ENCODE measurements around the gene SRRM1. TPM values are rescaled to one million over a fixed set of nuclear protein-coding genes. Genes with fewer than 3 reads are reported as not detected.
"Not testable (repeated sequence)": the region's sequence is repeated elsewhere in the genome, so short reads cannot be mapped to it uniquely, and the experiment has no call there.

The SRRM1 gene
- polyA plus RNA-seq, 3 donors: 55.9 to 106 (median 75.9) TPM

DNA sequence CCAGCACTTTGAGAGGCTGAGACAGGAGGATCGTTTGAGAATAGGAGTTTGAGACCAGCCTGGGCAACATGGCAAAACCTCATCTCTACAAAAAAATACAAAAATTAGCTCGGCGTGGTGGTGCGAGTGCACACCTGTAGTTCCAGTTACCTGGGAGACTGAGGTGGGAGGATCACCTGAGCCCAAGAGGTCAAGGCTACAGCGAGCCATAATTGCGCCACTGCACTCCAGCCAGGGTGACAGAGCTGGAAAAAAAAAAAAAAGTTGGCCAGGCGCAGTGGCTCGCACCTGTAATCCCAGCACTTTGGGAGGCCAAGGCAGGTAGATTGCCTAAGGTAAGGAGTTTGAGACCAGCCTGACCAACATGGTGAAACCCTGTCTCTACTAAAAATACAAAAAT lies 55.2 kb downstream of the SRRM1 start:
- H3K36me3 Mint-ChIP-seq; H4K20me1 ChIP-seq (ENCODE audit: insufficient read depth, low read length); H3K4me2 ChIP-seq (replicated peaks; ENCODE audit: extremely low read depth, low read length, poor library complexity, severe bottlenecking); H2AFZ ChIP-seq (ENCODE audit: insufficient read depth, low read depth, low read length, poor library complexity, severe bottlenecking); H3K9ac ChIP-seq (ENCODE audit: insufficient read depth, low read length, poor library complexity, severe bottlenecking); DNase-seq; H3K27ac ChIP-seq (ENCODE audit: low read depth in 1 of 2, low read length in 2 of 2); H3K4me3 ChIP-seq (replicated peaks in 1 of 3; ENCODE audit: low read depth in 2 of 3, low read length in 3 of 3); H3K27me3 ChIP-seq (ENCODE audit: control insufficient read depth in 2 of 2, insufficient read depth in 2 of 2, low read length in 2 of 2); H3K36me3 ChIP-seq (replicated peaks in 1 of 2; ENCODE audit: control insufficient read depth in 1 of 2, insufficient read depth in 2 of 2, low read length in 2 of 2); H3K9me3 Mint-ChIP-seq; H3K27ac Mint-ChIP-seq; H3K9me3 ChIP-seq (replicated peaks in 1 of 2; ENCODE audit: control insufficient read depth in 1 of 2, insufficient read depth in 1 of 2, low read length in 2 of 2); H3K79me2 ChIP-seq (ENCODE audit: insufficient read depth, low read length); H3K4me3 Mint-ChIP-seq; intact Hi-C loops (cut with micrococcal nuclease); H3K27me3 Mint-ChIP-seq (ENCODE audit: low read depth in 3 of 3): not testable (repeated sequence)
- H3K4me1 Mint-ChIP-seq: peaks cover 31% of the 10 kb centered on the region
- WGBS (ENCODE audit: insufficient coverage): 80% methylated on average over 1 of the region's 8 CpGs
- peaks cover 30 to 32% of the 10 kb centered on the region in 2 donors for H3K4me1 ChIP-seq (ENCODE audit: control insufficient read depth in 1 of 2, insufficient read depth in 2 of 2, low read length in 2 of 2)

DNA sequence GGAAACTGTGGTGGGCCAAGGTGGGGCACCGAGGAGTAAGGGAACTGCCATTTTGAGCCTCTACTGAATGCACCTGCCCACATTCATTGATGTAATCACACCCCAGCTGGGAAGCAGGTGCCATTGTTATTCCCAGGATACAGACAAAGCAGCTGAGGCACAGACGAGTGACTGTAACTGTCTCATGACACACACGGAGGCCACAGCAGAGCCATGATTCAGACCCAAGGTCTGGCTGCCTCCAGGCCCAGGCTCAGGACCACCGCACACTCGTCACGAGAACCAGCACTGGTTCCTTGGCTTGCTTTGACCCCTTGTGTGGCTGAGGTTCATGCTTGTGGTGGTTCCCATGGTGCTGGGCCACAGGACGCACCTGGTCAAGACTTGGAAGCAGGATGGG lies 56.5 kb downstream of the SRRM1 start:
- peaks cover 0 to 9% (median 6%) of the 10 kb centered on the region in 7 donors for H3K9me3 Mint-ChIP-seq
- no peak overlapping the region for H3K4me3 ChIP-seq (replicated peaks in 1 of 3; ENCODE audit: low read depth in 2 of 3, low read length in 3 of 3)
- H3K27me3 Mint-ChIP-seq (ENCODE audit: low read depth in 3 of 3): peaks cover 0 to 2% (median 0%) of the 10 kb centered on the region in 3 donors
- H3K36me3 Mint-ChIP-seq: peaks cover 0 to 2% of the 10 kb centered on the region in 2 donors
- H3K36me3 ChIP-seq (replicated peaks in 1 of 2; ENCODE audit: control insufficient read depth in 1 of 2, insufficient read depth in 2 of 2, low read length in 2 of 2): no peaks in the 10 kb centered on the region
- H3K27me3 ChIP-seq (ENCODE audit: control insufficient read depth in 2 of 2, insufficient read depth in 2 of 2, low read length in 2 of 2): no peaks in the 10 kb centered on the region
- H3K4me3 Mint-ChIP-seq: no peak overlapping the region
- no peak overlapping the region for H3K4me2 ChIP-seq (replicated peaks; ENCODE audit: extremely low read depth, low read length, poor library complexity, severe bottlenecking)
- DNase-seq: no peak
- intact Hi-C loops (cut with micrococcal nuclease): no loop called here
- H3K9me3 ChIP-seq (replicated peaks in 1 of 2; ENCODE audit: control insufficient read depth in 1 of 2, insufficient read depth in 1 of 2, low read length in 2 of 2): no peaks in the 10 kb centered on the region
- no peaks in the 10 kb centered on the region for H3K79me2 ChIP-seq (ENCODE audit: insufficient read depth, low read length)
- 87% methylated on average over 5 of the region's 7 CpGs for WGBS (ENCODE audit: insufficient coverage)
- peaks cover 19 to 20% of the 10 kb centered on the region in 2 donors for H3K4me1 ChIP-seq (ENCODE audit: control insufficient read depth in 1 of 2, insufficient read depth in 2 of 2, low read length in 2 of 2)
- TF ChIP-seq, protein P1, sequence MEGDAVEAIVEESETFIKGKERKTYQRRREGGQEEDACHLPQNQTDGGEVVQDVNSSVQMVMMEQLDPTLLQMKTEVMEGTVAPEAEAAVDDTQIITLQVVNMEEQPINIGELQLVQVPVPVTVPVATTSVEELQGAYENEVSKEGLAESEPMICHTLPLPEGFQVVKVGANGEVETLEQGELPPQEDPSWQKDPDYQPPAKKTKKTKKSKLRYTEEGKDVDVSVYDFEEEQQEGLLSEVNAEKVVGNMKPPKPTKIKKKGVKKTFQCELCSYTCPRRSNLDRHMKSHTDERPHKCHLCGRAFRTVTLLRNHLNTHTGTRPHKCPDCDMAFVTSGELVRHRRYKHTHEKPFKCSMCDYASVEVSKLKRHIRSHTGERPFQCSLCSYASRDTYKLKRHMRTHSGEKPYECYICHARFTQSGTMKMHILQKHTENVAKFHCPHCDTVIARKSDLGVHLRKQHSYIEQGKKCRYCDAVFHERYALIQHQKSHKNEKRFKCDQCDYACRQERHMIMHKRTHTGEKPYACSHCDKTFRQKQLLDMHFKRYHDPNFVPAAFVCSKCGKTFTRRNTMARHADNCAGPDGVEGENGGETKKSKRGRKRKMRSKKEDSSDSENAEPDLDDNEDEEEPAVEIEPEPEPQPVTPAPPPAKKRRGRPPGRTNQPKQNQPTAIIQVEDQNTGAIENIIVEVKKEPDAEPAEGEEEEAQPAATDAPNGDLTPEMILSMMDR (IDR thresholded peaks at IDR 0.05): no peak
- H4K20me1 ChIP-seq (ENCODE audit: insufficient read depth, low read length): no peaks in the 10 kb centered on the region
- no peak overlapping the region for H3K9ac ChIP-seq (ENCODE audit: insufficient read depth, low read length, poor library complexity, severe bottlenecking)
- peaks cover 21% of the 10 kb centered on the region for H3K4me1 Mint-ChIP-seq
- no peak overlapping the region for H2AFZ ChIP-seq (ENCODE audit: insufficient read depth, low read depth, low read length, poor library complexity, severe bottlenecking)
- no peak overlapping the region for H3K27ac ChIP-seq (ENCODE audit: low read depth in 1 of 2, low read length in 2 of 2)
- H3K27ac Mint-ChIP-seq: no peak overlapping the region
